NCI-H1436 (cell line): ENCODE measurements around the gene FUBP3.
"Not testable (repeated sequence)": the region's sequence is repeated elsewhere in the genome, so short reads cannot be mapped to it uniquely, and the experiment has no call there.

Experiments
- DNase-seq: peaks from one replicate; lab custom pipeline; 2025; lab: John Stamatoyannopoulos, UW

The FUBP3 gene

DNA sequence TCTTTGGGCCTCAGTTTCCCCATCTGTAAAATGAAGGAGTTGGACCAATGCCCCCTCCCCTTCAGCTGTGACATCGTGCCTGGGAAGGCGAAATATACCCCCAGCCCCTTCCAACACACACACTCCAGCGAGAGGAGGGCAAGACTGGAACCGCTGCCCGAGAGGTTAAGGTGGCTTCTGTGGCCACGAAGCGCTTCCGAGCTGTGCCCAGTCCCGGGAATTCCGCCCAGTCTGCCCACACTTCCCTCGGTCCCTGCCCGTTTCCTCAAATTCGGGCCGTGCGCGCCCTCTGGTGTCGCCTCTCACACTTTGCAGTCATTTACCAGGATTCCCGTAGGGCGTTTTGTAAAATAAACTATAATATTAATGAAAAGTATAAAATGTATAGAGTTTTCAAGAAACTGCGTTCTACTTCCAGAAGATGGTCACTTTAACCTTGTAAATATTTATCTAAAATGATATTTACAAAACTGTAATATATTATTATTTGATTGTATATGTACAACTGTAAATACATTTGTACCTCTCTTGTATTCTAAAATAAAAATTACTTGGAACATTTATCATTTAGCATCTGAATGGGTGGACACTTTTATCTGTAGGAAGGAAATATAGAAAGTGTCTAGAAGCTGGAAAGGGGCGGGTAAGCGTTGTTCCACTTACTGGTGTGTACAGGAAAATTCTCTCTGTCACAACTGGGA is 103.2 kb downstream of the FUBP3 start:
- peak; percentile 70 for DNase-seq

DNA sequence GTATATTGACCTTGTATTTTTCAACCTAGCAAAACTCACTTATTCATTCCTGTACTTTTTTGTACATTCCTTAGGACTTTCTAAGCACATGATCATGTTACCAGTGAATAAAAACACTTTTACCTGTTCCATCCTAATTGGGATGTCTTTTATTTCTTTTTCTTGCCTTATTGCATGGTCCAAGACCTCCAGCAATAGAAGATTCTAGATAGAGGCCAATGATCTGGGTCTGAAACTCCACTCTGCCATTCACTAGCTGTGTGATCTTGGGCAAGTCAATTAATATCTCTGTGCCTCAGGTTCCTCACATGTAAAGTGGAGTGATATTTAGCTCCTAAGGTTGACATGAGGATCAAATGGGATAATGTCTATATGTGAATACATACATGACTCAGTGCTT is 105.7 kb downstream of the FUBP3 start:
- DNase-seq: no peak

DNA sequence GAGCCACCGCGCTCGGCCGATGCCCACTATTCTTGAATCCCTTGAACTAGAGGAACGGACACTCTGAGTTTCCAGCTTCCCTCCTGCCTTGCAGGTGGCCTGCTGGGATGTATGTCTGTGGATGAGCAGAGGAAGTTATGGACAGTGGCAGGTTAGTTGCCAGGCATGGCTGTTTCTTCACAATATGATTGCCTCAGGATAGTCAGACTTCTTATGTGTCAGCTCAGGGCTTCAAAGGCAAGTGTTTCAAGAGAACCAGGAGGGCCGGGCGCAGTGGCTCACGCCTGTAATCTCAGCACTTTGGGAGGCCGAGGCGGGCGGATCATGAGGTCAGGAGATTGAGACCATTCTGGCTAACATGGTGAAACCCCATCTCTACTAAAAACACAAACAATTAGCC is 106.6 kb downstream of the FUBP3 start:
- not testable (repeated sequence) for DNase-seq

DNA sequence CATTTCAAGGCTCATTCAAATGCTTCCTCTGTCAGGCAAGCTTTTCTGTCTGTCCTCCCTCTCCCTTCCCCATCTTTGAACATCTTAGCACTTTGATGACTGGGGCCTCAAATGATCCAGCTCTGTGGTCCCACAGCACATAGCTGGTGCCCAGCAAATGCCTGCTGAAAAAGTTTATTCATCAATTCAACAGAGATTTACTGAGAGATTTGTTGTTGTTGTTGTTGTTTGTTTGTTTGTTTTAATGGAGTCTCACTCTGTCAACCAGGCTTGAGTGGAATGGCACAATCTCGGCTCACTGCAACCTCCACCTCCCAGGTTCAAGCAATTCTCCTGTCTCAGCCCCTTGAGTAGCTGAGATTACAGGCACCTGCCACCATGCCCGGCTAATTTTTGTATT is 108.2 kb downstream of the FUBP3 start:
- DNase-seq: no peak
